ENCODE results near the gene IL1RL1. TPM values are rescaled to one million over a fixed set of nuclear protein-coding genes. Genes with fewer than 3 reads are reported as not detected.

The IL1RL1 gene
- total RNA-seq, 2 donors from 2014 or later, result 4.8 to 65.3 TPM

DNA sequence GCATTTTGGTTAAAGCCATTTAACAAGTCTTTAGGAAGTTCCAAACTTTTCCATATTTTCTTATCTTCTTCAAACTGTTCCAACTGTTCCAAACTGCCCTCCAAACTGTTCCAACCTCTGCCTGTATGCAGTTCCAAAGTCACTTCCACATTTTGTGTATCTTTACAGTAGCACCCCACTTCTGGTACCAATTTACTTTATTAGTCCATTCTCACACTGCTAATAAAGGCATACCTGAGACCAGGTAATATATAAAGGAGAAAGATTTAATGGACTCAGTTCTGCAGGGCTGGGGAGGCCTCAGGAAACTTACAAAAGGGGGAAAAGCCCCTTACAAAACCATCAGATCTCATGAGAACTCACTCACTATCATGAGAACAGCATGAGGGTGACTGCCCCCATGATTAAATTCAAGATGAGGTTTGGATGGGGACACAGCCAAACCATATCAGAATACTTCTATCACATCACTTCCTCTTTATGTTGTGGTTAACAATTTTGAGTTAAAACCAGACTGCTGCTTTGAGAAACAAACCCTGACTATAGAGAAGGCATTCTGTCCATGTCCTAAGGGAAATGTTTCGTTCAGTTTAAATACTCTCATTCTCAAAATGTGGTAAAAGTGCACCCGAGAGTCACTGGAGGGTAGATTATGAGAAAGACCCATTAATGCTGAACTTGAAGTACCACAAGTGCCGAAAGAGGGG lies 55.2 kb downstream of the IL1RL1 start:
- H3K27me3 ChIP-seq, result no peaks in the 10 kb centered on the region
- peaks cover 3 to 18% of the 10 kb centered on the region in 2 donors for H3K9me3 ChIP-seq
- no peak for DNase-seq (ENCODE audit: low spot score)
- no peak overlapping the region for H3K27ac ChIP-seq
- TF ChIP-seq, protein P1, sequence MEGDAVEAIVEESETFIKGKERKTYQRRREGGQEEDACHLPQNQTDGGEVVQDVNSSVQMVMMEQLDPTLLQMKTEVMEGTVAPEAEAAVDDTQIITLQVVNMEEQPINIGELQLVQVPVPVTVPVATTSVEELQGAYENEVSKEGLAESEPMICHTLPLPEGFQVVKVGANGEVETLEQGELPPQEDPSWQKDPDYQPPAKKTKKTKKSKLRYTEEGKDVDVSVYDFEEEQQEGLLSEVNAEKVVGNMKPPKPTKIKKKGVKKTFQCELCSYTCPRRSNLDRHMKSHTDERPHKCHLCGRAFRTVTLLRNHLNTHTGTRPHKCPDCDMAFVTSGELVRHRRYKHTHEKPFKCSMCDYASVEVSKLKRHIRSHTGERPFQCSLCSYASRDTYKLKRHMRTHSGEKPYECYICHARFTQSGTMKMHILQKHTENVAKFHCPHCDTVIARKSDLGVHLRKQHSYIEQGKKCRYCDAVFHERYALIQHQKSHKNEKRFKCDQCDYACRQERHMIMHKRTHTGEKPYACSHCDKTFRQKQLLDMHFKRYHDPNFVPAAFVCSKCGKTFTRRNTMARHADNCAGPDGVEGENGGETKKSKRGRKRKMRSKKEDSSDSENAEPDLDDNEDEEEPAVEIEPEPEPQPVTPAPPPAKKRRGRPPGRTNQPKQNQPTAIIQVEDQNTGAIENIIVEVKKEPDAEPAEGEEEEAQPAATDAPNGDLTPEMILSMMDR (IDR thresholded peaks at IDR 0.05), result no peak
- H3K36me3 ChIP-seq, result peaks cover 14% of the 10 kb centered on the region
- H3K4me1 ChIP-seq, result no peaks in the 10 kb centered on the region
- no peak overlapping the region for H3K4me3 ChIP-seq

DNA sequence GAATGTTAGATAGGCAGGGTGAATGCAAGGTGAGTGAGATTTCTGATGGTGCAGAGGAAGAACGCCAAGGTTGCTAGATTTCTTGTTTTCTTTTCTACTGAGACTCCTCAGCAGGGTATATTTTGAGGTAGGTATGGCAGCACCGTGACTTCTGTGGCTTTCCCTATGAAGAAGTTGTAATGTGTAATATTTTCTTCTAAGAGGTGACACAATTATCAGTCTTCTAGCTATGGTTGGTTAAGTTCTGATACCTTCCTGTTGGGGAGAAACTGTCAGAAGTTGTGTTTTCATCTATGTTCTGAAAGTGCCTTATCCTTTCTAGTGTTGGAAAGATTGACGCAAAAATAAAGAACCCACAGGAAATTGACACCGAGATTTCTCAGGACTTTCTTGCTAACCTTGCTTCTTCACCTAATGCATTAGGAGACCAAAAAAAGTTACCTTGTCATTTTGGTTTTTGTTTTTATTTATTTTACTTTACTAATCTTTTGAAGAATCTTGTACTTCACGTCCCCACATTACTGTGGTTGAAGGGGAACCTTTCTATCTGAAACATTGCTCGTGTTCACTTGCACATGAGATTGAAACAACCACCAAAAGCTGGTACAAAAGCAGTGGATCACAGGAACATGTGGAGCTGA lies 56.1 kb downstream of the IL1RL1 start:
- H3K4me1 ChIP-seq, result no peaks in the 10 kb centered on the region
- H3K4me3 ChIP-seq, result no peak overlapping the region
- no peaks in the 10 kb centered on the region for H3K27me3 ChIP-seq
- H3K36me3 ChIP-seq, result peaks cover 14% of the 10 kb centered on the region
- TF ChIP-seq, protein P1 (IDR thresholded peaks at IDR 0.05), result no peak
- peaks cover 3 to 18% of the 10 kb centered on the region in 2 donors for H3K9me3 ChIP-seq
- DNase-seq (ENCODE audit: low spot score), result no peak
- no peak overlapping the region for H3K27ac ChIP-seq

DNA sequence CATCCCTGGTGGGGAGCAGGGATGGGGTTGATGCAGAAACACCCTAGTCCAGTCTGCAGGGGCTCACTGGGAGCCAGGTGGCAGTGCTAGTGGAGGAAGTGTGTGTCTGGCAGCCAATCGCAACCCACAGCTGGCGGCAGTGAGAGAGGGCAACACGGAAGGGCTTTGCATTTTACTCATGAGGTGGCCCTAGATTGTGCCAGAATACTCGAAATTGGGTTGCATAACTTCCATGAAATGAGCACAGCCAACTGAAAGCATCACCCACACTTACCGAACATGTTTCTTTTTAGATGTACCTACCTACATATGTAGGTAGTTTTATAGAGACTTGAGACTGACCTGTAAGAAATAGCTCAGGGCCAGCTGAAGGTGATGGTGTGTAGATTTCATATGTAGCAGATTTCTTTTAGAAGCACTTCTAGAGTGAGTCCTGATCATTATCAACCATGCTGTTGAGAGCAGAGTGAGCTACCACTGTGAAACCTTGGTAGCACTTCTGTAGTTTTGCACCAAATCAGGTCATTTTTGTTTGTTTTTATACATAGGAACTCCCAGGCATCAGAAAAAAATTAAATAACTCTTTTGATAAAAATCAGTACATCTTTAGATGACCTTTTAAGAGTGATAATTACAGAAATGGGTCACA lies 57.2 kb downstream of the IL1RL1 start:
- no peak for DNase-seq (ENCODE audit: low spot score)
- Histone ChIP-seq H3K27ac (no peak overlapping the region), H3K27me3 (no peaks in the 10 kb centered on the region), H3K4me3 (no peak overlapping the region), H3K36me3 (peaks cover 14% of the 10 kb centered on the region), H3K4me1 (no peaks in the 10 kb centered on the region), H3K9me3 (peaks cover 3 to 18% of the 10 kb centered on the region in 2 donors)
- TF ChIP-seq, protein P1 (IDR thresholded peaks at IDR 0.05), result no peak

DNA sequence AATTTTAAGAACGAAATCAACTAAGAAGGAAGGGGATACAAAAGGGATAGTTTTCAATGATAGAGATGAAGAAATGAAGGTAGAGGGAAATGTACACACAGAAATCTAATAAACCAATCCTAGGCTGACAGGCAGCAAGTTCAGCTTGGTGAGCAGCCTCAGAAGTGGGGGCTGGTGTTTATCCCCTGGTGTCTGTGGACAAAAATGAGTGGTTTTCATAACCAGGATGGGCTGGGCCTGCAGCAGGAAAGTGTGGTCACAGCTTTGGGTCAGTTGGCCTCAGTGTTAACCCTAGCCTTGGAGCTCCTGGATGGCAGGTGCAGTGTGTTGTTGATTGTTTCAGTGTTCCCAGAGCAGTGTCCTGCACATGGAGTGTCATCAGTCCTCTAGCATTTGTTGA lies 58.5 kb downstream of the IL1RL1 start:
- H3K27me3 ChIP-seq, result no peaks in the 10 kb centered on the region

DNA sequence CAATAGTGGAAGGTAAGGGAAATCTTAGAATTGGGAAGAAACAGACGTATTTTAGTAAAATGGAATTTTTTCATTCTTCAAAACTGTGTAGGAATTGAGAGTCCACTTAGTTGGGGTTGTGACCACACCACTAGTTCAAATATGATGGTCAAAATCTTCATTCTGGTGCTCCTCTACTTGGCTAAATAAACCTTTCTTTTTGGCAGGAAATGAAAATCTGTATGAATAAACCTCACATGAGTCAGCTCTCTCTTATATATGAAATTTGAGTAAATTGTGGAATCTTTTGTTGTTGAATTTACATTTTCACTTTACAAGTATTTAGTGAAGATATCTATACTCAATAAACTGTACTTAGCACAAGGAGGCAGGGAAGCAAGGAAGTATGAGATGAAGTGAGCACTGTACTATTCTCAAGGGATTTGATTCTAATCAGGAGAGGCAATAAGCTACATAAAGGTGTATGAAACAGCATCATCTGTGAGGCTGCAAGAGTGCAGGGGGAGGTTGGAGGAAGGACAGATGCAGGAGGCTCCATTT lies 64.8 kb downstream of the IL1RL1 start:
- Histone ChIP-seq H3K27me3 (no peaks in the 10 kb centered on the region), H3K4me1 (no peaks in the 10 kb centered on the region), H3K27ac (no peak overlapping the region), H3K4me3 (no peak overlapping the region), H3K36me3 (no peaks in the 10 kb centered on the region), H3K9me3 (no peaks in the 10 kb centered on the region)
- TF ChIP-seq, protein P1 (IDR thresholded peaks at IDR 0.05), result no peak
- DNase-seq (ENCODE audit: low spot score), result no peak

More for the DNA sequence above, 58.5 kb downstream of the IL1RL1 start:
- H3K27ac ChIP-seq, result no peak overlapping the region
- no peaks in the 10 kb centered on the region for H3K4me1 ChIP-seq
- no peak for DNase-seq (ENCODE audit: low spot score)
- peaks cover 3 to 18% of the 10 kb centered on the region in 2 donors for H3K9me3 ChIP-seq
- TF ChIP-seq, protein P1 (IDR thresholded peaks at IDR 0.05), result no peak
- peaks cover 14% of the 10 kb centered on the region for H3K36me3 ChIP-seq
- no peak overlapping the region for H3K4me3 ChIP-seq
